Activated CD8-positive, alpha-beta memory T cell treated with anti-CD3 and anti-CD28 coated beads for 4 hours (primary cell): ENCODE data around the gene ATP23.

Source experiments
- DNase-seq, 2 donors: peaks; one replicate each; pipeline ENCODE4 v3.0.0-alpha.2; 2020; ENCODE audit warnings: low read depth in 2 of 2

ATP23 gene, protein sequence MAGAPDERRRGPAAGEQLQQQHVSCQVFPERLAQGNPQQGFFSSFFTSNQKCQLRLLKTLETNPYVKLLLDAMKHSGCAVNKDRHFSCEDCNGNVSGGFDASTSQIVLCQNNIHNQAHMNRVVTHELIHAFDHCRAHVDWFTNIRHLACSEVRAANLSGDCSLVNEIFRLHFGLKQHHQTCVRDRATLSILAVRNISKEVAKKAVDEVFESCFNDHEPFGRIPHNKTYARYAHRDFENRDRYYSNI

DNA sequence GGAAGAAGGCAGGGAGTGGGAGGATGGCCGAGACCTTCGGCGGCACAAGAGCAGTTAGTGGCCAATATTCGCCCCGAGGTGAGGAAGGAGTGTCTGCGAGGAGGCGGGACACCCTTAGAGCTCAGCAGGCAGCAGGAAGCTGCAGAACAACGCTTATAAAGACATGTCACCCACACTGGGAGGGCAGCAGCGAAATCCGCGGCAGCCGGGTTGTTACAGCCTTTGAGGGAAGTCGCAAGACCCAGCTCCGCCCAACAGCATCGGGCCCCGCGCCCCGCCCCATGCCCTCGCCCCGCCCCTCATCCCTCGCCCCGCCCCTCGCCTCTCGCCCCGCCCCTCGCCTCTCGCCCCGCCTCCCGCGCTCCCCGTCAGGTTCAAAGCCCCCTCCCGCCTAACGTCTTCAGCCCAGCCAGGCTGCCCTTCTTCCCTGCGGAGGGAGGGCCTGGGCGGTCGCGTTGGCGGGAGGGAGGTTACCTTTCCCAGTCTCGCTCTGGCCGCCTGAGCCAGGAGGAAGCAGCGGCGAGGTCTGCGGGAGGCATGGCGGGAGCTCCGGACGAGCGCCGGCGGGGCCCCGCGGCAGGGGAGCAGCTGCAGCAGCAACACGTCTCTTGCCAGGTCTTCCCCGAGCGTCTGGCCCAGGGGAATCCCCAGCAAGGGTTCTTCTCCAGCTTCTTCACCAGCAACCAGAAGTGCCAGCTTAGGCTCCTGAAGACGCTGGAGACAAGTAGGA is at the start of gene ATP23:
Gene ATP23 (plus strand): TSS at position 403 of the 730 bp plus-strand sequence. CDS start 135 bp downstream, at position 538.
- peak; percentile 70 to 83 for DNase-seq

DNA sequence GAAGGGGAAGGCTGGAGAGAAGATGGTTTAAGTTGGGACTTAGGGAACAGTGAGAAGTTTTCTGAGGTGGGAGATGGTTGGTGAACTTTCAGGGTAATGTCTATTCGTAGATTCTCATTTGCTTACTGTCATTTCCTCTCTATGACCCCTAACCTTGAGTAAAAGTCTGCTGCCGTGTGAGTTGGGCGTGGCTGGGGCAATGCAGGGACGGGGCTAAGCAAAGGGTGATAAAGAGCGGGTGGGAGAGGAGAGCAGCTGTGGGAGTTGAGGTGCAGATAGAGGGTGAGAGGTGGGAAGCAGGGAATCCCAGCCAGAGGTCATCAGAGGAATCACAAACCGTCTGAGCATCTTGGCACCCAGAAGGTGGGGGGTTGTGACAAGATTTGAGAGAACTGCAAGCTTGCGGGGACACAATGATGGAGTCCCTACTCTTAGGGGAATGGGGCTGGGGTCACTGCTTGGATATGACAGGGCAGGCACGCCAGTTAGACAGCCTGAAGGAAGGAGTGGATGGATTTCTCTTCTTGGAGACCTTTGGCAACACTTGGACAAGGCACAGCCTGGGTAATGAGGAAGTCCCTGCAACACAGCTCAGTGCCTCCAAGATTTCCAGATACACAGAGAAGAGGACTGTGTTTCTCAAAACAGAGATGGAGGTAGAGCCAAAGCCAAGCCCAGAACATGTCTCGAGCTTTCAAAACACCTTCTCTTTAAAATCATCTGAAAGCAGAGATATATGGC is 49.0 kb upstream of the ATP23 start:
- no peak for DNase-seq

DNA sequence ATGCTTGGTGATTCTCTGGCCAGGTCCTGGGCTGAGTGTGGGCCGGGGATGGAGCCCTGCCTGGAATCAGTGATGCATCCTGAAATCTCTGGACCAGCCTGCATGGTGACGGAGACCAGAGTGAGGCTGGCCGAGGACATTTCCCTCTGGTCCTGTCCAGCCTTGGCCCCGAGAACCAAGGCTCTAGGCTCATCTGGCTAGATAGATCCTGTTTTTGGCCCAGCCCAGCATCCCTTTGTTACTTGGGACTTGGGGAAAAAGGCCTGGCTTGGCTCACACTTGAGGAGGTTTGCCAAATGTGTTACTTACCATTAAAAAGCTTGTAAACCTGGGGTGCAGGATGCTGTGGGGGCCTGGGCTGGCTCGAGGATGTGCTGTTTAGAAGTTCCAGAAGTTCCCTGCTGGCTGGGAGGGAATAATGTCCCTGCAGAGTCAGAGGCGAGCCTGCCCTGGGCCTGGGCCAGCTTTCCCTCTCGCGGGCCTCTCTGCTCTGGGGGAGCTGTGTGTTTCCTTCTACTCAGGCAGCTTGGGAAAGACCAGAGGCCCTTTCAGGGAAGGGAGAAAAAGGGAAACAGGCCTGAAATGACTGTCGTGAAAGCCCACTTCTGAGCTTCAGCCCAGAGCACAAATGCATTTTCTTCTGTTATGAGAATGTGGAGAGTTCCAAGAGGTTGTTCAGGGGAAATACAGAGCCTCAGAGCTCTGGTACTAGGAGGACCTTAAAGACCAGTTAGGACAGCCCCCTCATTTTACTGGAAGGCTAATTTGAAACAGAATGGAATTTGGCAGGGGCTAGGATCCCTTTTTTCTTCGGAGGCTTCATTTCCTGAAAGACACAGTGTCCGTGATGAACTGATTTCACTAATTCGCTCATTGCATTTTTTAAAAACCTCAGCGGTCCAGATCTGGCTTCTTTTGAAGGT is 47.7 kb upstream of the ATP23 start:
- no peak for DNase-seq

DNA sequence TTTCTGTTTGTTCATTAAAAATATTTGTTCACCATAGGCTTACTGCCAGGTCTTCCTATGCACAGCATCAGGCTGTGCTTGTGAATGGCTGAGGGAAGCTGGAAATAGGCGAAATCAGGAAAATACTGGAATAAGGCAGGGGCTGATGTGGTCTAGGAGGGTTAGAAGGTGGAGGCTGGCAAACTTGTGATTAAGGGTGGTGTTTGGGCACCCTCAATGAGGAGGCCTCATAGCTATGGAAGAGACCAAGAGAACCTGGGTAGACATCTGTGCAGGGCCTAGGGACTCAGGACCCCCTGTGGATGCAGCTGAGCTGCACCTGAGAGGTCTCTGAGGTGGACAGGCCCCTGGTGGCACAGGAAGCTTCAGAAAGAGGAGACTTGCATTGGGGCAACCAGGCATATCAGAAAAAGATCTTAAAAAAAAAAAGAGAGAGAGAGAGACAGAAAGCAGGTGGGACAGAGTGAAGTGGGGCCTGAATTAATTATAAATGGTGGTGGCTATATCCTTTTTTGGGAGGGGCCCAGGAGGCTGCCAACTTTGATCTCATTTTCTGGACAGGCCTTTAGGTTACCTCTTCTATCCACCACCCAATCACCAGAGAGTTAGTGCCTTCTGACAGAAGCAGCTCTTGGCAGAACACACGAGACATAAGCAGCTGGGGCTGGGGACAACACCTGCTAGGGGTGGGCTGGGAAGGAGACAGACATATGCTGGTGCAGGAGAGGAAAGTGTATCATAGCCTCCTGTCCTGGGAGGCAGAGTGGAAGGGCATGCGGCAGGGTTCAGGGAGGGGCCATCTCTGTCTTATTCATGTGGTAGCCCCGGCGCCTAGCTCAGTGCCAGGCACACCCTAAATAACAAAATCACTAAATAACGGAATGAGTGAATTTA is 46.7 kb upstream of the ATP23 start:
- no peak for DNase-seq

DNA sequence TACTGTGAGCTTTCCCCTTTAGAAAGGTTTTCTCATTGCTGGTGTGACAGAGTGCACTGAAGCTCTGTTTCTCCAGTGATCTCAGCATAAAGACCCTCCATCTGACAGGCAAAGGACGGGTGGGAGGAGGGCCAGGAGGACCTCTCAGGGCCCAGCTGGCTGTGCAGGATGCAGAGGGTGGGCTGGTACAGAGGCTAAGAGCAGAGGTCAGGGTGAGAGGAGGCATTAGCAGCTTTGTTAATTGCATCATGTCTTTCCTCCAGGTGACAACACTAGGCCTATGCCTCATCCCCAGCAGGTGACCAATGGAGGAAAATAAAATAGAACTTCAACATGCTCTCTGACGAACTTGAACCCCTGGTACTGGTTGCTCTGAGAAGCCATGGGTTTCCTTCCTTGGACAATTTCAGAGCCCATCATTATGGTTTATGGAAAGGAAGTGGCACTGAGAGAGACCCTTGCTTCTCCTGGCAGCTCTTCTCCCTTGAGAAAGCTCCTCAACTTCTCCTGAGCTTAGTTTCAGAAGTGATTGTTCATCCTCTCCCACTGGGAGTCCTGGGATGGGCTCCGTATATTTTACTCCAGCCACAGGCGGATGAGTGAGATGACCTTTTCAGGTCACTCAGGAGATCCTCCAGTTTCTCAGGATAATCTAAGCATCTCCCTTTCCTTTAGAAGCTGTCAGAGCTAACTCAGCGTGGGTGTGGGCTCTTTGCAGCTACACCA is 45.8 kb upstream of the ATP23 start:
- DNase-seq = no peak

DNA sequence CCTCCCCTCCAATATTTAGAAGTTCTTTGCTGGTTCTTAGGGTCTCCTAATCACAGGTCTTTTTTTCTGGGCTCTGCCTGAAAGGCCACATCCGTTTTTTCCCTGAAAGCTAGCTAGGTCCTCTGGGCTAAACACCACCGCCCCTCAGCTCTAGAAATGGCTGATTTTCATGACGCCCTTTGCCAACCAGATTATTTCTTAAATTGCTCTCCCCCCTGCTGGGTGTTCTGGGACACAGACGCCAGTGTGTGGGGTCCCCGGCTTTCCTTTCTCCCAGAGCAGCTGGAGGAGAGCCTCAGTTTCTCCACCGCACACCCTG is 45.3 kb upstream of the ATP23 start:
- DNase-seq = no peak

DNA sequence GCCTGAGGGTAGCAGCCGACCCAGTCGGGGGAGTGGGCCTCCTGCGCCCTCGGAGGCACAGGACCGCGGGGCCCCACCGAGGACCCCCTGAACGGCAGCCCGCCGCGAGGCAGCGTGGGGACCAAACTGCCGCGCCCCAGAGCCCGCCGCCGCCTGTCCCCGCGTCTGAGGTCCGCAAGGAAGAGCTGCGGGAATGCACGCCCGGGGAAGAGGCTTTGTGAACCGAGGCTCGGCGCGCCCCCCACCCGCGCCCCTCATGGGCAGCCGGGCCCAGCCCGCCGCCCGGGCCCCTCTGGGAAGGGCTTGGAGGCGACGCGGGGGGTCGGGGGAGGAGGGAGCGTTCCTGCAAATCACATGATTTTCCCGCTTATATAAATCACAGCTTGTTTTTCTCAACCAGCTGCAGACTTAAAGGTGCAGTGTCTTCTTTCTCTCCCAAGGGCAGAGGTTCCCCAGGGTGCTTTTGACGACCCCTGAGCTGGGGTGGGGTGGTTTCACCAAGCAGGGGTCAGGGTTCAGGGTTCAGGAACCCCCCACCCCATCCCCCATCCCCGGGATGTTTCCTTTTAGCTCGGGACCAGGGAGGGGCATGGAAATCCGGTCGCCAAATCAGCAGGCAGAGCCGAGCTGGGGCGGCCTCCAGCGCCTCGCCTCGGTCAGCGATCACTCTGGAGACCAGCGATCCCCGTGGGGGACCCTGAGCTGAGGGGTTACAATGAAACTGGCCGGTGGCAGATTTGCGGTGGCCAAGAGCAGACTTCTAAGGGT is 44.7 kb upstream of the ATP23 start:
- no peak for DNase-seq

DNA sequence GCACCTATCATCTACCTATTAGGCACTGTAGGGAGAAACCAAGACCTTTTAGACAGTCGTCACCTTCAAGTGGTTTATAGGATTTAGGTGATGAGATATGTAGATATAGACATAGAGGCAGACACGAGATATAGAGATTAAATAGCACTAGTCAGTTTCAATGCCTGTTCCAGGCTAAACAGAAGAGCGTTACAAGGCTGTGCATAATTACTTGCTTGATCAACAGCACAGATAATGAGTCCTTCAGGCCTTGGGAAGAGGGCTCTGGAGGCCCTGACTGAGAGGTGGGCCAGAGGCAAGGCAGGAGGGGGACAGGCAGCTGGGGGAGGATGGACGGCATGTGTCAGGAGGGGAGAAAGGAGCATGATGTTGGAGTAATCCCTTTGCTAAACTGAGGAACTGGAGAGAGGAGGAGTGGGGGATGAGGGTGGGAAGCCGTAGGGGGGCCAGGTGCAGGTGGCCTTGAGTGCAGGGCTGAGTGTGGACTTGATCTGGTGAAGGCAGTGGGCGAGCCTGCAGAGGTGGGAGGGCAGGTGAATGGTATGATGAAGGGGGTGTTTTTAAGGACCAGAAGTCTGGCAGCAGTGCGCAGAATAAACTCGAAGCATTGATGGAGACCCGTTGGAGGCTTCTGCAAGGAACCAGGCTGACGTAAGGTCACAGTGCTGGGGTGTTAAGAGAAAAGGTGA is 43.9 kb upstream of the ATP23 start:
- no peak for DNase-seq

DNA sequence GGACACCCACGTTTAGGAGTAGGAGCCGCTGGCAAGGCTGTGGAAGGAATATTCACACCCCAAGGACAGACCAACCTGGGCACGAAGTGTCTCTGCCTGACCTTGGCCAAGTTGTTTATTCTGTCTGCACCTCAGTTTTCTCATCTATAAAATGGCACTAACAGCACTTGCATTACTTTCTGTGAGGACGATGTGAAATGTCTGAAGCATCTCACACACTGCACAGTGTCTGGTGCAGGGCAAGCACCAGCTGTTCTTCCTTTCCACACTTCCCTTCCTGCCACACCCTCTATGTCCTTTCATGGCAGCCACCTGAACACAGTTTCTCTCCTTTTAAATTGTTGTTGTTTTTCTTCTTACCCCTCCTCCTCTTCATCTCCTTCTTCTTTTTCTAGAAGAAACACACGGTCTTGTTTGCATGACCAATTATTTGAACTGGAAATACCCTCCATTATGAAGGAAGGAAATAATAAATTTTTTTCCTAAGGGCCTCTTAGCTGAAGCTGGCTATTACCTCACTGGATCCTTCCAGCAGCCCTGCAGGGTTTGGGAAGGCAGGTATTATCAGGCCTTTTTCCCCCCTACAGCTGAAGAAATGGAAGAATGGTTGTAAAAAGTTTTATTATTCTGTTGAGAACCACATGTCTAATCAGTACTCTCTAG is 42.9 kb upstream of the ATP23 start:
- no peak for DNase-seq

DNA sequence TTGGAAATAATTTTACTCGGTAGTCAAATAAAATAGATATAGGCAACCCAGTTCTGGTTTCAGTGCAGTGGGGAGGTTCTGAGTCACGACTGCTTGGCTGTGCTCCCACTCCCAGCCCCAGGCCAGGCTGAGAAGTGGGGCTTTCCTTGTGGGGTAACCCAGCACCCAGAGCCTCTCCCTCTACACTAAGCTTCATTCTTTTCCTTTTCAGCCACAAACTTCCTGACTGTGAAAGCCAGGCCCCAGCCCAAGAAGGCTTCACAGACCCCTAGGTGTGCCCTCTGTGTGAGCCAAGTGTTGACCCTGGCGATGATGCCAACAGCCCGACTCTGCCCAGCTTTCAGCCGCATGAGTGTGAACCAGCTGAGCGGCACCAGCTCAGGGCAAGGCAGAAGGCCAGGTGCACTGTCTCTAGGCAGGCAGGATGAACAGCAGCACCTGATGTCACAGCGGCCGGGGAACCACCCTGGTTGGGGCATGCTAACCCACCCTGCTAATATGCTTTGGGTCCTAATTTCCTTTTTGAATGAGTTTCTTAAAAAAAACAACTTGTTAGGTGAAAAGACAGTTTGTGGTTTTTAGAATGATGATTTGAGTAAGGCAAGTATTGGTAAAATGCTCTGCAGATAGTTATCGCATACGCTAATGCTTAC is 42.2 kb upstream of the ATP23 start:
- DNase-seq = peak; percentile 50 to 65

DNA sequence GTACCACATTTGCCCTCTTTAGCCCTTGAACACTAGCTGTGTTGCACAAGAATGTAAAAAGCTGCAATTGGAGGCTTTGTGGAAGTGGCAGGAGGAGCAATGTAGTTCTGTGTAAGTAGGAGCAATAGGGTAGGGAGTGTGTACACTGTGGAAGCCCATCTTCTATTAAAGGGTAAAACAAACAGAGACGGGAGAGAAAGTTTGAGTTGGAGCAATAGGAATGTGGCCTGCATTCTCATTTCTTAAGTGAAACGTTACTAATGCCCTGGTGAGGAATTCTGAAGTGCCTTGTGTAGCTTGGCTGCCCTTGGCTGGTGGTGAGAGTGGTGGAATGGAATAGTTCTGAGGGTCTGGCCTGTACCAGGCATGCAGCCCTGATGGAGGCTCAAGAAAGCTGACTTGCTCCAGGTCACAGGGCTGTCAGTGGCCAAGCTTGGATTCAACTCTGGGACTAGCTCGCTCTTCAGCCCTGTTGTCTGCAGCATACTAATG is 38.8 kb upstream of the ATP23 start:
- DNase-seq = no peak

DNA sequence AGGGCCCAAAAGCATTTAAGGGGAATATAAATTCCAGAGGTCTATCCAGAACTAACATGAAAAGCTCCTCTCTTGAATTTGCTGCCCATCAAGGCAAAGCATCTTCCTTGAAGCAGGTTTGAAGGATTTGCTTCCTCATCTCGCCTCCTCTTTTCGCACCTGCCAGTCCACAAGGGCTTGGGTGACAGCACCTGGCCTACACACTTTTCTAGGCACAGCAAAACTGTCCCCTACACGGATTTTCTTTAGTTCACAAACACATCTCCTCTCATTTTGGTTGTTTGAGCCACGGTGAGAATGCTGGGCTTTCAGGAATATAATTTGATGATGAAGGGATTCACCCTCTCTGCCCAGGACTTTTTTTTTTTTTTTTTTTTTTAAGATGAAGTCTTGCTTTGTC is 36.9 kb upstream of the ATP23 start:
- DNase-seq = no peak

DNA sequence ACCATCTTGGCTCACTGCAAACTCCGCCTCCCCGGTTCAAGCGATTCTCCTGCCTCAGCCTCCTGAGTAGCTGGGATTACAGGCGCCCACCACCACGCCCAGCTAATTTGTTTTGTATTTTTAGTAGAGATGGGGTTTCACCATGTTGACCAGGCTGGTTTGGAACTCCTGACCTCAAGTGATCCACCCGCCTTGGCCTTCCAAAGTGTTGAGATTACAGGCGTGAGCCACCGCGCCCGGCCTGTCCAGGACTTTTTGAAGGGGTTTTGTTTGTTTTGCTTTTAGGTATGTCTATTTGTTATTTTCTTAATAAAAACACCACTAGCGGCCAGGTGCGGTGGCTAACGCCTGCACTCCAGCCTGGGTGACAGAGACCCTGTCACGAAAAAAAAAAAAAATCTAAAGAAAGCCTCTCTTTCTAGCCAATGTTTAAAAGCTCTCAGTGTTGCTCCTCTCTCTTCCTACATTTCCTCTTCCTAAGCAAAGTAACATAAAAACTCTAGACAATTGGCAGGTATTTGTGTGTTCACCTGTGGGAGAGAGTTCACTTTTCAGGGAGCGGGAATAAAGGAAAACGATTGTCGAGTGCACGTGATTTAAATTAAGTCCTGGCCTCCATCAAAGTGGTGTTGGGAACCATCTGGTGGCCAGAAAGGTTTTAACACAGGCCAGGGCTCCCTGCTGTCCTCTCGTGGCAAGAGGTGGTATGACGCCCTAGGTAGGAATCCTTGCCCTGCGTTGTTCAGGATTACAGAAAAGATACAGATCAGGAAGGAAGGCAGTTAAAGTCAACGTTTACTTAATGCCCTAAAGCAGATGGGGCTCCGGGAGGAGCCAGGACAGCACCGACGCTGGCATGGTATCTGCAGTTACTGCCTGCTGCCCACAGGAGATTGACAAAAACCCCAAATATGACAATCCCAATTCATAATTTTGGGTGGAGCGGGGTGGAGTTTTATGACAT is 36.2 kb upstream of the ATP23 start:
- DNase-seq = peak; percentile 66 to 71

DNA sequence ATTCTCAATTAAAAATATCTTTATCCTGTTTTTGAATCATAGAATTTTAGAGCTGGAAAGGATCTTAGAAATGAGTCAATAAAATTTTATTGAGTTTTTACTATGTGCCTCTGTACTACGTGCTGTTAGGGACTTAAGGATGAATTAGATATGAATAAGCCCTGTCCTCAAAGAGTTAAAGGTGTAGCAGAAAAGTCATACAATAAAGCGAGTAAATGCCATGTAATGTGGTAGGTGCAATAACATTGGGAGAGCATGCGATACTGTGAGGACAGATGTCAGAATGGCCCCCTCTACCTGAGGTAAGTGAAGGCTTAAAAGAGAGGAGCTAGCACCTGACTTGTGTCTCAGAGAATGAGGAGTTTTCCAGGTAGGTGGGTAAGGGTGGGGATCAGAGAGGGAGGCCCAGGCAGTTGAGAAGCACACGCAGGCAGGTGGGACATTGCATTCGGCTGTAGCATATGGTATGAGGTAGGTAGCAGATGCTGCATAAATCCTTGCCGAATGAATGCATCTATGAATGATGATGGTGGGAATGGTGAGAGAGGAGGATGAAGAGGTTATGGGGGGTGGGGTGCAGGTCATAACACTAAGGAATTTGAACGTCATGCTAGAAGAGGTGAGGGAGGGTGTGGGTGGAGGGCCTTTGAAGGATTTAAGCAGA is 35.4 kb upstream of the ATP23 start:
- DNase-seq = no peak

DNA sequence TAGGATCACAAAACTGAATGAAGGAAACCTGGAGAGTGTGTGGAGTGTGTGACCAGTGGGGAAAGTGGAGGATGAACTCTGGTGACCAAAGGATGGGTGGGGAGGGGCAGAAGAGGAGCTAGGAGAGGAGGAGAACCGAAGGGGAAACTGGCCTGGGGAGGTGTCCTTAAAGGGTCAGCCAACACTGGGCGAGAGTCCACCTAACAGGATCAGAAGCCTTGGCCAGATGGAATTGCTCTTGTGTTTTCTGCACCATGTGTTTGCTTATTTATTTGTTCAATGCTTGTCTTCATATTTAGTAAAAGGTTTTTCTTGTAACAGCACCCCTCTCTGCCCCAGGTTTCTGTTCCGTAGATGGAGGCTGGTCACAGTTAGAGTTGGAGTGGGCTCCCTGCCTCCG is 34.5 kb upstream of the ATP23 start:
- DNase-seq = no peak

DNA sequence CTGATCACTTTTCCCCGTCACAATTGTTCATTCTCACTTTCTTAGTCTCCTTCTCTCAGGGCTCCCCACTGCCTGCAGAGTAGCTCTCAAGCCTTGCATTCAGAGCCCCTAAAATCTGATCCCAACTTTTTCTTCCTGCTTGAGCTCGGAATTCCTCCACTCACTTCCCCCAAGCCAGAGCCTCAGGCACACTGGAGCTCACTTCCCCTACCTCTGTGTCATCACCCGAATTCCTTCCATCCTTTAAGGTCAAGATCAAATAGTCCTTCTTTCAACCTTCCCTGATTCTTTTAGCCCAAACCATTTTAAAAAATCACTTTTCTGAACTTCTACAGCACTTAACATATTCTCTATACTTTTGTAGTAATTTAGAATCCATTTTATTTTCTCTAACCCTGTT is 34.1 kb upstream of the ATP23 start:
- no peak for DNase-seq
